Stimulated activated CD4-positive, alpha-beta T cell treated with anti-CD3 and anti-CD28 coated beads, Interleukin-4, amount 100 ng/mL, for 1 hour (primary cell): ENCODE data around the gene TSTD1.
"Not testable (repeated sequence)": the region's sequence is repeated elsewhere in the genome, so short reads cannot be mapped to it uniquely, and the experiment has no call there.

Experiments
- DNase-seq: peaks from one replicate; pipeline ENCODE4 v3.0.0-alpha.2; 2020

TSTD1 gene

GRCh38 chr1:161033751-161034150 is 5.0 kb downstream of the TSTD1 start:
- DNase-seq, result no peak

DNA sequence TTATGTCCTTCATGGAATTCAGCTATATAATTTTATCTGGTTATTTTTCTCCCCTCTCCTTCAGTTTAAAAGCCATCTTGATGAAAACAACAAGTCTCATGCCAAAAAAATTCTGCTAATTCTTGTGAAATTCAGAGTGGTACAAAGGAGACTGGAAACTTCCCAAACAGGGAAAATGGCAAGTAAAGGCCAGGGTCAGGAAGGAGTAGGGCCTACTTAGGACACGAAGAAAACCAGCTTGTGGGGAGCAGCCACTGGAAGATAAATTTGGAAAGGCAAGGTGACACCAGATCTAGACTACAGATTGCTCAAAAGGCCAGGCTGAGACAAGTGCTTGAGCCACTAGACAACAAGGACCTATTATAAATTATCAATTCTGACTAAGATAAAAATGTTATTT is 6.4 kb downstream of the TSTD1 start:
- DNase-seq, result no peak

DNA sequence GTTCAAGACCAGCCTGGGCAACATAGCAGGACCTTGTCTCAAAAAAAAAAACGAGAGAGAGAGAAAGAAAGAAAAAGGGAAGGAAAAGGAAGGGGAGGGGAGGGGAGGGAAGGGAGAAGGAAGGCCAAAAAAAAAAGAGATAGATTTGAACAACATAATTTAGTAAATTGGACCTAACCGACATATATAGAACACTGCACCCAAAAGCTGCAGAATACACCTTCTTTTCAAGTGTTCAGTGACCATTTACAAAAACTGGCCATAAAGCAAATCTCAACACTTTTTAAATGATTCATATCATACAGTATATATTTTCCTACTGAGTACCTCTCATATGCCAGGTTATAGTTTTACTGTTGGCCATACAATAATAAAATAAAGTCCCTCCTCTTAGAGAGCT is 6.9 kb downstream of the TSTD1 start:
- DNase-seq, result no peak

DNA sequence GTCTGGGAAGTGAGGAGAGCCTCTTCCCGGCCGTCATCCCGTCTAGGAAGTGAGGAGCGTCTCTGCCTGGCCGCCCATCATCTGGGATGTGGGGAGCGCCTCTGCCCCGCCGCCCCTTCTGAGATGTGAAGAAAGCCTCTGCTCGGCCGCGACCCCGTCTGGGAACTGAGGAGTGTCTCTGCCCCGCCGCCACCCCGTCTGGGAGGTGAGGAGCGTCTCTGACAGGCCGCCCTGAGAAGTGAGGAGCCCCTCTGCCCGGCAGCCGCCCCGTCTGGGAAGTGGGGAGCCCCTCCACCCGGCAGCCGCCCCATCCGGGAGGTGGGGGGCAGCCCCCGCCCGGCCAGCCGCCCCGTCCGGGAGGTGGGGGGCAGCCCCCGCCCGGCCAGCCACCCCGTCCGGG is 9.3 kb downstream of the TSTD1 start:
- DNase-seq, result not testable (repeated sequence)

DNA sequence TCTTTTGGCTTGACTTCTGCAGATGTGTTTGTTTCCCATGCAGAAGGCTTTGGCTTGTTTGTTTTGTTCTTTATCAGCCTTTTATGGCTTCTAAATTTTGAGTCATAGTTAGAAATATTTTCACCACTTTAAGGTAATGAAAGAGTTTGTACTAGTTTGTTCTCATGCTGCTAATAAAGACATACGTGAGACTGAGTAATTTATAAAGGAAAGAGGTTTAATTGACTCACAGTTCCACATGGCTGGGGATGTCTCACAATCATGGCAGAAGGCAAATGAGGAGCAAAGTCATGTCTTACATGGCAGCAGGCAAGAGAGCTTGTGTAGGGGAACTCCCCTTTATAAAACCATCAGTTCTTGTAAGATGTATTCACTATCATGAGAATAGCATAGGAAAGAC is 11.8 kb downstream of the TSTD1 start:
- DNase-seq, result not testable (repeated sequence)

GRCh38 chr1:161022432-161022831 is 16.3 kb downstream of the TSTD1 start:
- DNase-seq, result not testable (repeated sequence)

DNA sequence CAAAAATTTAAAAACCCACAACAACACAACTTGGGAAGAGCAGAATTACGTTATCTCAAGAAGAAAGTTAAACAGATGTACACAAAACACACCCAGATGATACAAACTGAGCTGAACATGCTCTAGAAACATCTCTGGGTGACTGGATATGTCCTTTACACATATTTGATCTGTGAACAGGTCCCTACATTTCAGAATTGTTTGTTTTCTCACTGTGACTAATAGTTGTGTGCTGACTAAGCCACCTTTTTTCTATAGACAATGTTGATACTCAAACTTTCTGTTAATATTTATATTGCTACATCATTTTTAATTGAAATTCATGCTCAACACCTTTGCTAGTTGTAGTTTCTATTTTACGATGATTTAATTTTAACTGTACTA is 16.8 kb downstream of the TSTD1 start:
- no peak for DNase-seq

DNA sequence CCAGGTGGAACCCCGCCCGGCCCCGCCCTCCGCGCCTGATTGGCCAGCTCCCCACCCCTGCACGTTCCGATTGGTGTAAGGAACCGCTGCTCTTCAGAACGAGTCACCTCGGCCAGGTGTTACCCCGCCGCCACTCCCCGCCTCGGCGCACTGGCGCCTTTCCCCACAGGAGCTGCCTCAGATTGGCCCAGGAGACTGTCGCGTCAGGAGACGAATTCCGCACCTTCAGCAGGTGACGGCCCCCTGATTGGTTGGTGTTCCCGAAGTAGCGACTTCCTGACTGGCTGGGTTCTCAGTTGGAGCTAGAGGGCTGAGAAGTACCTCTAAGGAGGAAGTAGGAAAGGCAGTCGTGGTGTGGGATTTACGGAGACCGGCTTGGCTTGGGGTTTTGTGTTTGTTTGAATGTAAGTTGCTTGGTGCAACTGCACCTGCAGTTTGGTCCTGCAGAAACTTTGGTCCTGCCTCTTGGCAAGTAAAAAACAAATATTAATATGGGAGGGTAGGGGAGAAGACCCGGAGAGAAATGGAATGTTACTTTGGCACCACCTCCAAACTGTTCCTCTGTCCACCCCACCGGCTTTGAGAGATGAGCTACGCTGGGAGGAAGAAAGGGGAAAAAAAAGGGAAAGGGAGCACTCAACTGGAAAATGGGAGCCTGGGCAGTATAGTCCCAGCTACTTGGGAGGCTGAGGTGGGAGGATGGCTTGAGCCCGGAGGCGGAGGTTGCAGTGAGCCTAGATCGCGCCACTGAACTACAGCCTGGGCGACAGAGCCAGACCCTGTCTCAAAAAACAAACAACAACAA is 17.4 kb downstream of the TSTD1 start:
- DNase-seq, result peak; percentile 88

DNA sequence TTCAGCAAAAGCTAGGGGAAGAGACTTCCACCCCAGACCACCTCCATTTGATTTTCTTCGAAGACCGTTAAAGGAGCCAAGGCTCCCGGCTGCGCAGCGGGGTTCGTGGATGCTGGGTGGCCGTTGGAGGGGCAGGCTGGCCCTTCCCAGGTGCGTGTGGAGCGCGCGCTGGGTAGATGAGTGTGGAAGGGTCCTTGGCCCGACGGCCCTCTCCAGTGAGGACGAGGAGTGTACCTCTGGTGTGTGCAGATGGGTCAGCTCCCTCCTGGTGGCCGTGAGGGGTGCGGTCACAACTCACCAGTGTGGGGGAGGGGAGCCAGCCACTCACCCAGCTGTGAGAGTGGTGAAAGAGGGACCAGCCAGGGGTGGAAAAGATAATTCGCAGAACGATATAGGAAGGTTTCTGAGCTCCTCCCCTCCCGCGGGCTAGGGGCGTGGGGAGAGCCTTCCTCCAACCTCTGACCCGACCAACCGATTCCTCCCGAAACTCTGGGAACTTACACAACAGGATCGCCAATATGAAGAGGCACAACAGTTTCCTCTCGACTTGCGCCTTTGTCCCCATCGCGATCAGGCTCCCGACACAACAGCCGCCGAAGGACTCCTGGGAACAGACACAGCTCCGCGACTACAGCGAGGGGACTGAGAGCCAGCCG is 18.1 kb downstream of the TSTD1 start, which contains the start of gene F11R:
F11R (minus strand) TSS at position 644 of the 656 bp plus-strand sequence; CDS start at position 565, 79 bp downstream.
- peak; percentile 18 for DNase-seq

- DNase-seq, result no peak
Observed at GRCh38 chr1:161019751-161020495, 18.8 kb downstream of the TSTD1 start.

DNA sequence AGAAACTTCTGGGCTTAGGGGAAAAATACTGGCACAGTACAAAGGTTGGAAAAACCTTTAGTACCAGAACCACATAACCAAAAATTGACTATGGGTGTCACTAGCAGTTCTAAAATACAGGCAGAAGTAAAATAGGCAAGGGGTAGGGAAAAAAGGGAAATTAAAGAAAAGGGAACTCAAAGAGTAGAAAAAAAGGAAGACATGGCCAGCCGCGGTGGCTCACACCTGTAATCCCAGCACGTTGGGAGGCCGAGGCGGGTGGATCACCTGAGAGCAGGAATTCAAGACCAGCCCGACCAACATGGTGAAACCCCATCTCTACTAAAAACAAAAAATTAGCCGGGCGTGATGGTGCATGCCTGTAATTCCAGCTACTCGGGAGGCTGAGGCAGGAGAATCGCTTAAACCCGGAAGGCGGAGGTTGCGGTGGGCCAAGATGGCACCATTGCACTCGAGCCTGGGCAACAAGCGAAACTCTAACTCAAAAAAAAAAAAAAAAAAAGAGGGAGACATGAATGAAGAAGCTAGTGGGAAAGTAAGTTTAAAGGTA is 19.6 kb downstream of the TSTD1 start:
- DNase-seq, result not testable (repeated sequence)

GRCh38 chr1:161018631-161018930 is 20.2 kb downstream of the TSTD1 start:
- no peak for DNase-seq

GRCh38 chr1:161017756-161018630 is 20.8 kb downstream of the TSTD1 start:
- no peak for DNase-seq

- DNase-seq, result not testable (repeated sequence)
Observed at GRCh38 chr1:161017181-161017580, 21.6 kb downstream of the TSTD1 start.

DNA sequence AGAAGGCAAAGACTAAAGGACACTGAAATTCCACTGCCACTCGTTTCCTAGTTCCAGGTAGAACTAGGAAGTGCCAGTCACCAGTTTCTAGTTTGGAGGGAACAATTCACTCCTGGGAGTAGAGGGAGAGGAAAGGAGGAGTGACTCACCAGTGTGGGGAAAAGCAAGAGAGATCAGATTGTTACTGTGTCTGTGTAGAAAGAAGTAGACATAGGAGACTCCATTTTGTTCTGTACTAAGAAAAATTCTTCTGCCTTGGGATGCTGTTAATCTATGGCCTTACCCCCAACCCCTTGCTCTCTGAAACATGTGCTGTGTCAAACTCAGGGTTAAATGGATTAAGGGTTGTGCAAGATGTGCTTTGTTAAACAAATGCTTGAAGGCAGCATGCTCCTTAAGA is 22.1 kb downstream of the TSTD1 start:
- not testable (repeated sequence) for DNase-seq

DNA sequence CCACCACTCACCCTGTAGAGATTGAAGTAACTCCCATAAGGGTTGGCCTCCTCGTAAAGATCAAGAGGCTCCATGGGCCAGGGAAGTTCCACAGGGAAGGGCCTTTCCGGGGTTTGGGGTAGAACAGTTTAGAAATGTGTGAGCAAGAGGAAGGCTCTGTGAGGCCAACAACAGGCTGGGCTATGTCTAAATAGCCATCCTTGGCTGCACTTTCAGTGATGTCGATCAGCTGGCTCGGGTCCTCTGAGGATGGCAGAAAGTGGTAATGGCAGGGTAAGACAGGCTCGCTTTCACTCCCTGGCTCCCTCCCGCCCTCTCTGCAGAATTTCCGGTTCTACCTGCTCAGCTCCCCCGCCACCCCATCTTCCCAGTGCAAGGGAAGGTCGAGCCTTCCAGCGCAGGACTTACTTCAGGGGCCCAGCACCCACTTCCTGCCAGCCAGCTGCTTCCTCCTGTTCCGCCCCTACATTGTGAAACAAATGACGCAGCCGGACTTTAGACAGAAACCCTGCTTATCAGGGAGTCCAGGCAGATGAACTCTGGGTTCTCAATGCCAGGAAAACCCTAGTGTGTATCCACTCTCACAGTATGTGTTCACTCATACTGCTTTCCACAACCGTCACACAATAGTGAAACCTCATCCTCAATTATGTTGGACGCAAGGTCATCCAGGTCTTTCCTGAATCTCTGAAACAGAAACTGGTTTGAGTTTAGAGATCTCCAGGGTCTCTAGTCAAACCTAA is 25.1 kb downstream of the TSTD1 start:
- DNase-seq, result peak; percentile 49

DNA sequence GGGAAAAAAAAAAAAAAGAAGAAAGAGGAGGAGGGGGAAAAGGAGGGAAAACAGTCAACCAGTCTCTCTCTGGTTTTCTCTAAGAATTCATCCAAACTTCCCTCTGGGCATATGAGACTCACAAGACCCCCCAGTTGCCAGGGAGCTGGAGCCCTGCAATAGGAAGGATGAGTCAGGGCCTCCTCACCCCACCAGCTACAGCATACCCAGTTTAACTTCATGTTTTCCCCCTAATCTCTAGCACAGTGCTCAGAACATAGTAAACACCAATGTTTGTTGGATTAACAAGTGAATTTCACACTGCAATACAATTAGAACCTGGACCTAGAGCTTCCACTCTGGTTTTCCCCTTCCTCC is 25.7 kb downstream of the TSTD1 start:
- DNase-seq, result no peak

- DNase-seq, result no peak
Observed at GRCh38 chr1:161012420-161012819, 26.3 kb downstream of the TSTD1 start.

DNA sequence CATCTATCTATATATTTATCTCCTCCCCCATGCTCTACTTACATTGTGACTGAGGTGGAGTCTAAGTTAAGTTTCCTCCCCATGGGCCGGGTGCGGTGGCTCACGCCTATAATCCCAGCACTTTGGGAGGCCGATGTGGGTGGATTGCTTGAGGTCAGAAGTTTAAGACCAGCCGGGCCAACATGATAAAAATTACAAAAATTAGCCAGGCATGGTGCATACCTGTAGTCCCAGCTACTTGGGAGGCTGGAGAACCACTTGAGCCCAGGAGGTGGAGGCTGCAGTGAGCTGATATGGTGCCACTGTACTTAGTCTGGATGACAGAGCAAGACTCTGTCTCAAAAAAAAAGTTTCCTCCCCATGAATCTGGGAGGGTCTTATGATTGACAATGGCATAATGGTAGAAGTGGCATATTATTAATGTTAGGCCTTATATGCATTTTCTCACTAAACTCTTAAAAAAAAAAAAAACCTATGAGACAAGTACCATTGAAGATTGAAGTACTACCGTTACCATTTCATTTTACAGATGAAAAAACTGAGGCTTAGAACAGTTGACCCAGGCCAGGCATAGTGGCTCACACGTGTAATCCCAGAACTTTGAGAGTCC is 29.1 kb downstream of the TSTD1 start:
- DNase-seq, result no peak

GRCh38 chr1:161008869-161009510 is 29.8 kb downstream of the TSTD1 start:
- no peak for DNase-seq

DNA sequence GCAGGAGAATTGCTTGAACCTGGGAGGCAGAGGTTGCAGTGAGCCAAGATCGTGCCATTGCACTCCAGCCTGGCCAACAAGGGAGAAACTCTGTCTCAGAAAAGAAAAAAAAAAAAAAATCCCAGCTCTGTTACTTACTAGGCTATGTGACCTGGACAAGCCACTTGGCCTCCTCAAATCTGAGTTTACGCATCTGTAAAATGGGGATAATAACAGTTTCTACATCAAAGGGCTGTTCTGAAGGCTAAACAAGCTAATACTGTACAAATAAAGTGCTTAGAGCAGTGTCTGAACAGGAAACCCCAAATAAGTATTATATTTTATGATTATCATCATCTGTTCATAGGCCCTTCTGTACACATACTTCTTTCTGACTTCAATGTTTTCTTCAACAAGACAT is 31.4 kb downstream of the TSTD1 start:
- DNase-seq, result no peak
